Cardiac muscle cell (in vitro differentiated cells and primary cell): ENCODE data around the gene CNTNAP4. TPM values are rescaled to one million over a fixed set of nuclear protein-coding genes. Genes with fewer than 3 reads are reported as not detected.

ENCODE experiments used
- DNase-seq, 2 donors: peaks; one replicate each; pipeline versions ENCODE4 v3.0.0 to v3.0.0-alpha.2; 2010 to 2017; ENCODE audit warnings: low read depth in 1 of 2, low spot score in 1 of 2
- H3K27ac ChIP-seq: fragments of 200-600 bp; sonication (generic); 2 replicates; pipeline ENCODE4 v1.5.1; 2016
- H3K27me3 ChIP-seq: fragments of 200-600 bp; sonication (generic); 2 replicates; pipeline ENCODE4 v1.6.0; 2016; ENCODE audit warnings: control low read depth
- H3K36me3 ChIP-seq: fragments of 200-600 bp; sonication (generic); 2 replicates; pipeline ENCODE4 v1.5.1; 2016; ENCODE audit warnings: control low read depth
- H3K4me1 ChIP-seq: fragments of 200-600 bp; sonication (generic); 2 replicates; pipeline ENCODE4 v1.8.1; 2017; ENCODE audit warnings: low read depth, mild to moderate bottlenecking, mixed run types
- H3K4me3 ChIP-seq: fragments of 200-600 bp; sonication (generic); 2 replicates; pipeline ENCODE4 v1.5.1; 2016; ENCODE audit warnings: mild to moderate bottlenecking
- H3K9me3 ChIP-seq: fragments of 200-600 bp; sonication (generic); 2 replicates; pipeline ENCODE4 v1.5.1; 2017; ENCODE audit warnings: low read depth, mild to moderate bottlenecking, control low read depth
- polyA plus RNA-seq: library from polyadenylated mRNA; unstranded; fragments of >200 nt; fragmentation: Nextera tagmentation; extraction: Ambion mirVana; gene quantifications from 2 replicates; pipeline ENCODE4 v1.2.1, GENCODE V29; 2016
- total RNA-seq: library from RNA; depleted of rRNA; stranded (reverse); fragments of >200 nt; gene quantifications from 2 replicates; pipeline ENCODE4 v1.2.3, GENCODE V29; 2016
- TF ChIP-seq, protein P1 (sequence below): IDR thresholded peaks from 2 replicates; pipeline ENCODE4 v1.5.1; 2012; ENCODE audit warnings: low read depth, mild to moderate bottlenecking, low read length

Gene CNTNAP4
- total and polyA plus RNA-seq, 2 experiments from 2014 or later: 1.1 TPM; not detected in 1

DNA sequence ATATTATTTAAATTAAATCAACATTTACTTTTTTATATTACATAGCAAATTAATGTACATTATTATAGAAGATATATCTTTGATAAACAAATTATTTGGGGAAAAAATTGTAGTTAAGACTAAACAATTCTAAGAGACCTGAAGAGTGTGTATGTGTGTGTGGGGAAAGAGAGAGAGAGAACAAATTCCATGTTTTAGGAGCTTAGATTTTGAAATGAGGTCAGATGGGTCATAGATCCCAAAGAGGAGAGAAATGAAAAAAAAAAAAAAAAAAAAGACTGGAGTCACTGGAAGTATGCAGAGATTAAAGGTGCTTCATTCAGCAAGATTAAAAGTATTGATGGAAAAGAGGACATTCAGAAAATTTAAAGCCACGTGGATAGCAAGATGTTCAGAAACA is 206.8 kb downstream of the CNTNAP4 start:
- no peak overlapping the region for H3K27ac ChIP-seq
- TF ChIP-seq, protein P1, sequence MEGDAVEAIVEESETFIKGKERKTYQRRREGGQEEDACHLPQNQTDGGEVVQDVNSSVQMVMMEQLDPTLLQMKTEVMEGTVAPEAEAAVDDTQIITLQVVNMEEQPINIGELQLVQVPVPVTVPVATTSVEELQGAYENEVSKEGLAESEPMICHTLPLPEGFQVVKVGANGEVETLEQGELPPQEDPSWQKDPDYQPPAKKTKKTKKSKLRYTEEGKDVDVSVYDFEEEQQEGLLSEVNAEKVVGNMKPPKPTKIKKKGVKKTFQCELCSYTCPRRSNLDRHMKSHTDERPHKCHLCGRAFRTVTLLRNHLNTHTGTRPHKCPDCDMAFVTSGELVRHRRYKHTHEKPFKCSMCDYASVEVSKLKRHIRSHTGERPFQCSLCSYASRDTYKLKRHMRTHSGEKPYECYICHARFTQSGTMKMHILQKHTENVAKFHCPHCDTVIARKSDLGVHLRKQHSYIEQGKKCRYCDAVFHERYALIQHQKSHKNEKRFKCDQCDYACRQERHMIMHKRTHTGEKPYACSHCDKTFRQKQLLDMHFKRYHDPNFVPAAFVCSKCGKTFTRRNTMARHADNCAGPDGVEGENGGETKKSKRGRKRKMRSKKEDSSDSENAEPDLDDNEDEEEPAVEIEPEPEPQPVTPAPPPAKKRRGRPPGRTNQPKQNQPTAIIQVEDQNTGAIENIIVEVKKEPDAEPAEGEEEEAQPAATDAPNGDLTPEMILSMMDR: no peak
- H3K4me1 ChIP-seq: no peaks in the 10 kb centered on the region
- no peak overlapping the region for H3K4me3 ChIP-seq
- DNase-seq: no peak
- H3K27me3 ChIP-seq: no peaks in the 10 kb centered on the region
- H3K36me3 ChIP-seq: no peaks in the 10 kb centered on the region
- no peaks in the 10 kb centered on the region for H3K9me3 ChIP-seq

- no peak for DNase-seq
- H3K4me3 ChIP-seq: no peak overlapping the region
- H3K27me3 ChIP-seq: no peaks in the 10 kb centered on the region
- H3K4me1 ChIP-seq: no peaks in the 10 kb centered on the region
- H3K36me3 ChIP-seq: no peaks in the 10 kb centered on the region
- no peak overlapping the region for H3K27ac ChIP-seq
- TF ChIP-seq, protein P1: no peak
- no peaks in the 10 kb centered on the region for H3K9me3 ChIP-seq
Measured at GRCh38 chr16:76486740-76487139, 209.5 kb downstream of the CNTNAP4 start.

- DNase-seq: no peak
- Histone ChIP-seq H3K27me3 (no peaks in the 10 kb centered on the region), H3K27ac (no peak overlapping the region), H3K4me3 (no peak overlapping the region), H3K9me3 (no peaks in the 10 kb centered on the region), H3K4me1 (no peaks in the 10 kb centered on the region), H3K36me3 (no peaks in the 10 kb centered on the region)
- TF ChIP-seq, protein P1: no peak
Measured at GRCh38 chr16:76487411-76488064, 210.3 kb downstream of the CNTNAP4 start.

DNA sequence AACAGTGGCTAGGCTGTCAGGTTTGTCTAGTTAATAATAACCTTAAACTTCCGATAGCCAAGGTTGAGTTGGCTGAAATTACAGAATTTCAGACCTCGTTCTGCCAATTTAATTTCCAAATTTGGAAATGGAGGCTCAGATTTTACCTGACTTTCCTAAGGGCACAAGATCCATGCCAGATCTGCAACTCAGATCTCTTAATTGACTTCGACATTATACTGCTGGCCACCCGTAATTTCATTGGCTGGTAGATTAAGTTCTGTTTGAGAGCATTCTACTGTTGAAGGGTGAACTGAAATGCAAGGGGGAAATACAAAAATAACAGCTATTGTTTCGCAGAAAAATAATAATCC is 210.8 kb downstream of the CNTNAP4 start:
- TF ChIP-seq, protein P1: no peak
- H3K4me3 ChIP-seq: no peak overlapping the region

GRCh38 chr16:76490036-76490639 is 212.9 kb downstream of the CNTNAP4 start:
- no peak overlapping the region for H3K27ac ChIP-seq
- no peaks in the 10 kb centered on the region for H3K4me1 ChIP-seq
- no peaks in the 10 kb centered on the region for H3K27me3 ChIP-seq
- H3K36me3 ChIP-seq: no peaks in the 10 kb centered on the region
- TF ChIP-seq, protein P1: no peak
- no peaks in the 10 kb centered on the region for H3K9me3 ChIP-seq
- no peak overlapping the region for H3K4me3 ChIP-seq
- no peak for DNase-seq

More for the DNA sequence above, 210.8 kb downstream of the CNTNAP4 start:
- no peak for DNase-seq
- Histone ChIP-seq H3K36me3 (no peaks in the 10 kb centered on the region), H3K27me3 (no peaks in the 10 kb centered on the region), H3K27ac (no peak overlapping the region), H3K4me1 (no peaks in the 10 kb centered on the region), H3K9me3 (no peaks in the 10 kb centered on the region)
